WTC11 (cell line): Measurements from ENCODE around the gene EEF2K. TPM values are rescaled to one million over a fixed set of nuclear protein-coding genes. Genes with fewer than 3 reads are reported as not detected.

Source experiments
- ATAC-seq: fragments of 200-7000 bp; cut with Tn5 transposase; 2 replicates; pipeline ENCODE4 v1.10.0; 2021; ENCODE audit warnings: mild to moderate bottlenecking, moderate library complexity
- CTCF ChIA-PET: fragments of 300-600 bp; sonication (Branson Sonifier 250); formaldehyde crosslinking; loops from one replicate; lab custom pipeline; 2021; ENCODE audit warnings: antibody characterized with exemption; lab: Charles Lee
- POLR2A ChIA-PET: fragments of 350-600 bp; sonication (Branson Sonifier 250); formaldehyde crosslinking; loops from one replicate; lab custom pipeline; 2021; ENCODE audit warnings: antibody characterized with exemption; lab: Charles Lee
- DNase-seq: peaks from one replicate; pipeline ENCODE4 v3.0.0; 2021; ENCODE audit warnings: low spot score
- H3K27ac Mint-ChIP-seq: 2 replicates; pipeline ENCODE4 v1.8.0; 2021; ENCODE audit warnings: mixed read lengths
- H3K27me3 Mint-ChIP-seq: 2 replicates; pipeline ENCODE4 v1.8.0; 2021; ENCODE audit warnings: low read depth, mild to moderate bottlenecking, moderate library complexity, mixed read lengths
- H3K36me3 Mint-ChIP-seq: 2 replicates; pipeline ENCODE4 v1.8.0; 2021; ENCODE audit warnings: mixed read lengths
- H3K4me1 Mint-ChIP-seq: 2 replicates; pipeline ENCODE4 v1.8.0; 2022; ENCODE audit warnings: mixed read lengths
- H3K4me3 Mint-ChIP-seq: 2 replicates; pipeline ENCODE4 v1.8.0; 2021; ENCODE audit warnings: mild to moderate bottlenecking, moderate library complexity, mixed read lengths
- H3K9me3 Mint-ChIP-seq: 2 replicates; pipeline ENCODE4 v1.8.0; 2021; ENCODE audit warnings: mixed read lengths
- ARID4B ChIP-seq: sonication (generic); formaldehyde crosslinking; IDR thresholded peaks from 2 replicates; pipeline ENCODE4 v1.8.0; 2023; ENCODE audit warnings: missing genetic modification reagents, mild to moderate bottlenecking, borderline replicate concordance
- ATF1 ChIP-seq: sonication (generic); formaldehyde crosslinking; IDR thresholded peaks from 2 replicates; pipeline ENCODE4 v1.8.1; 2023; ENCODE audit warnings: mild to moderate bottlenecking, moderate library complexity, missing genetic modification reagents
- CDX4 ChIP-seq: fragments of 250-450 bp; sonication (Bioruptor Pico); IDR thresholded peaks from 2 replicates; pipeline ENCODE4 v1.9.0; 2021; ENCODE audit warnings: moderate library complexity, mild to moderate bottlenecking, inconsistent platforms, borderline replicate concordance
- CREB1 ChIP-seq: sonication (generic); formaldehyde crosslinking; IDR thresholded peaks from 2 replicates; pipeline ENCODE4 v1.8.0; 2023; ENCODE audit warnings: mild to moderate bottlenecking, missing genetic modification reagents
- CREM ChIP-seq: sonication (generic); formaldehyde crosslinking; IDR thresholded peaks from 2 replicates; pipeline ENCODE4 v1.8.1; 2022; ENCODE audit warnings: mild to moderate bottlenecking, missing genetic modification reagents, moderate library complexity
- CTCF ChIP-seq: fragments of 200-600 bp; IDR thresholded peaks from 2 replicates; pipeline ENCODE4 v1.8.0; 2022; ENCODE audit warnings: antibody characterized with exemption
- EMX1 ChIP-seq: fragments of 250-450 bp; sonication (Bioruptor Pico); IDR thresholded peaks from 2 replicates; pipeline ENCODE4 v1.8.0; 2021; ENCODE audit warnings: mild to moderate bottlenecking
- GABPB1 ChIP-seq: sonication (generic); formaldehyde crosslinking; IDR thresholded peaks from 2 replicates; pipeline ENCODE4 v1.8.1; 2023; ENCODE audit warnings: mild to moderate bottlenecking, missing genetic modification reagents
- JUN ChIP-seq: sonication (generic); formaldehyde crosslinking; IDR thresholded peaks from 2 replicates; pipeline ENCODE4 v1.8.0; 2023; ENCODE audit warnings: mild to moderate bottlenecking, missing genetic modification reagents
- NFATC4 ChIP-seq: fragments of 250-450 bp; sonication (Bioruptor Pico); IDR thresholded peaks from 2 replicates; pipeline ENCODE4 v1.9.0; 2021; ENCODE audit warnings: mild to moderate bottlenecking
- NFE2L1 ChIP-seq: sonication (generic); formaldehyde crosslinking; IDR thresholded peaks from 2 replicates; pipeline ENCODE4 v1.8.1; 2023; ENCODE audit warnings: missing genetic modification reagents
- NFYB ChIP-seq: sonication (generic); formaldehyde crosslinking; conservative IDR thresholded peaks from 2 replicates; pipeline ENCODE4 v1.8.0; 2022; ENCODE audit warnings: low read depth, missing genetic modification reagents
- NR1H2 ChIP-seq: sonication (generic); formaldehyde crosslinking; IDR thresholded peaks from 2 replicates; pipeline ENCODE4 v1.9.0; 2021; ENCODE audit warnings: mild to moderate bottlenecking, moderate library complexity, missing genetic modification reagents
- PRRX2 ChIP-seq: fragments of 250-450 bp; sonication (Bioruptor Pico); IDR thresholded peaks from 2 replicates; pipeline ENCODE4 v1.8.0; 2021; ENCODE audit warnings: mild to moderate bottlenecking
- RORB ChIP-seq: fragments of 250-450 bp; sonication (Bioruptor Pico); IDR thresholded peaks from 2 replicates; pipeline ENCODE4 v1.9.0; 2021; ENCODE audit warnings: mild to moderate bottlenecking
- SMAD3 ChIP-seq: sonication (generic); formaldehyde crosslinking; IDR thresholded peaks from 2 replicates; pipeline ENCODE4 v1.8.0; 2022; ENCODE audit warnings: missing genetic modification reagents, mild to moderate bottlenecking, borderline replicate concordance
- TCF7 ChIP-seq: sonication (generic); formaldehyde crosslinking; IDR thresholded peaks from 2 replicates; pipeline ENCODE4 v1.8.0; 2022; ENCODE audit warnings: mild to moderate bottlenecking, low read depth, missing genetic modification reagents, moderate library complexity
- TEAD1 ChIP-seq: sonication (generic); formaldehyde crosslinking; IDR thresholded peaks from 2 replicates; pipeline ENCODE4 v1.8.0; 2022; ENCODE audit warnings: mild to moderate bottlenecking, missing genetic modification reagents
- ZBTB21 ChIP-seq: sonication (generic); formaldehyde crosslinking; IDR thresholded peaks from 2 replicates; pipeline ENCODE4 v1.8.1; 2023; ENCODE audit warnings: mild to moderate bottlenecking, missing genetic modification reagents, borderline replicate concordance
- ZBTB43 ChIP-seq: sonication (generic); formaldehyde crosslinking; IDR thresholded peaks from 2 replicates; pipeline ENCODE4 v1.8.1; 2023; ENCODE audit warnings: mild to moderate bottlenecking, missing genetic modification reagents
- ZNF138 ChIP-seq: sonication (generic); formaldehyde crosslinking; conservative IDR thresholded peaks from 2 replicates; pipeline ENCODE4 v1.8.1; 2022; ENCODE audit warnings: mild to moderate bottlenecking, moderate library complexity, missing genetic modification reagents
- ZNF263 ChIP-seq: sonication (generic); formaldehyde crosslinking; IDR thresholded peaks from 2 replicates; pipeline ENCODE4 v1.8.1; 2022; ENCODE audit warnings: low read depth, mild to moderate bottlenecking, moderate library complexity, missing genetic modification reagents
- ZNF317 ChIP-seq: sonication (generic); formaldehyde crosslinking; IDR thresholded peaks from 2 replicates; pipeline ENCODE4 v1.8.1; 2023; ENCODE audit warnings: low read depth, mild to moderate bottlenecking, moderate library complexity, missing genetic modification reagents, borderline replicate concordance
- ZSCAN18 ChIP-seq: fragments of 250-450 bp; sonication (Bioruptor Pico); IDR thresholded peaks from 2 replicates; pipeline ENCODE4 v2.1.2; 2022; ENCODE audit warnings: mild to moderate bottlenecking, moderate library complexity
- total RNA-seq: library from RNA; stranded (reverse); gene quantifications from 3 replicates; pipeline ENCODE4 v1.2.3, GENCODE V29; 2021

Gene EEF2K
- total RNA-seq, 1 experiment from 2014 or later = 26.7 TPM

- Mint-ChIP-seq H3K9me3 (no peaks in the 10 kb centered on the region), H3K36me3 (peaks cover 24% of the 10 kb centered on the region; the same call in 1 of the 2 replicates), H3K4me3 (no peak overlapping the region), H3K27ac (no peak overlapping the region), H3K4me1 (peaks cover 7% of the 10 kb centered on the region), H3K27me3 (no peaks in the 10 kb centered on the region)
- DNase-seq = no peak
- ChIA-PET POLR2A (no interaction called here), CTCF (no interaction called here)
- no peak for ATAC-seq
- TF ChIP-seq ARID4B (CRISPR knock-in tag) = no peak
- TF ChIP-seq SMAD3 (CRISPR knock-in tag) = no peak
- TF ChIP-seq NR1H2 (CRISPR knock-in tag) = no peak
- no peak for TF ChIP-seq NFYB (CRISPR knock-in tag)
- TF ChIP-seq ZNF138 (CRISPR knock-in tag) = no peak
- TF ChIP-seq ZNF263 (CRISPR knock-in tag) = no peak
- no peak for TF ChIP-seq ZNF317
- no peak for TF ChIP-seq ZBTB43
- no peak for TF ChIP-seq GABPB1
- TF ChIP-seq ZSCAN18 (CRISPR knock-in tag) = no peak
- no peak for TF ChIP-seq CREB1 (CRISPR knock-in tag)
- no peak for TF ChIP-seq NFE2L1
- no peak for TF ChIP-seq TEAD1 (CRISPR knock-in tag)
These were observed 68.8 kb downstream of the EEF2K start for GRCh38 chr16:22274916-22275315.

GRCh38 chr16:22278441-22279230 lies 72.6 kb downstream of the EEF2K start:
- Mint-ChIP-seq H3K27me3 (no peaks in the 10 kb centered on the region), H3K27ac (peak overlapping the region; percentile 91), H3K4me3 (no peak overlapping the region), H3K9me3 (peaks cover 7% of the 10 kb centered on the region), H3K36me3 (peaks cover 34% of the 10 kb centered on the region), H3K4me1 (peaks cover 7% of the 10 kb centered on the region)
- ATAC-seq = peak; percentile 95
- DNase-seq = peak; percentile 47
- ChIA-PET POLR2A (interaction anchor here (1.0 kb wide), 1 partner anchor 72 kb away, joined by 5 read pairs; the partner anchor contains the start of gene EEF2K), CTCF (interaction anchor here (0.6 to 1.0 kb wide), 6 partner anchors 9 to 201 kb away, joined by 3 to 7 read pairs (median 4); partner anchors contain the start of gene EEF2K)
- no peak for TF ChIP-seq NFATC4 (CRISPR knock-in tag)
- TF ChIP-seq JUN (CRISPR knock-in tag) = no peak
- no peak for TF ChIP-seq TCF7 (CRISPR knock-in tag)
- TF ChIP-seq ATF1 (CRISPR knock-in tag) = no peak
- no peak for TF ChIP-seq NFYB (CRISPR knock-in tag)
- no peak for TF ChIP-seq ZSCAN18 (CRISPR knock-in tag)
- no peak for TF ChIP-seq SMAD3 (CRISPR knock-in tag)
- no peak for TF ChIP-seq CREM (CRISPR knock-in tag)
- no peak for TF ChIP-seq EMX1 (CRISPR knock-in tag)
- no peak for TF ChIP-seq CDX4 (CRISPR knock-in tag)
- TF ChIP-seq CREB1 (CRISPR knock-in tag) = no peak
- TF ChIP-seq PRRX2 (CRISPR knock-in tag) = no peak
- TF ChIP-seq ZBTB21 (CRISPR knock-in tag) = no peak
- TF ChIP-seq CTCF = no peak
- no peak for TF ChIP-seq ZNF317
- no peak for TF ChIP-seq RORB
